Measurements from ENCODE around the gene PARD3B. TPM values are rescaled to one million over a fixed set of nuclear protein-coding genes. Genes with fewer than 3 reads are reported as not detected.

The PARD3B gene
- total and polyA plus RNA-seq, 2 of the 13 experiments (the other 11 are each of a cell fraction or from before 2014, with no cell fraction given): 0.71 to 2.3 TPM

DNA sequence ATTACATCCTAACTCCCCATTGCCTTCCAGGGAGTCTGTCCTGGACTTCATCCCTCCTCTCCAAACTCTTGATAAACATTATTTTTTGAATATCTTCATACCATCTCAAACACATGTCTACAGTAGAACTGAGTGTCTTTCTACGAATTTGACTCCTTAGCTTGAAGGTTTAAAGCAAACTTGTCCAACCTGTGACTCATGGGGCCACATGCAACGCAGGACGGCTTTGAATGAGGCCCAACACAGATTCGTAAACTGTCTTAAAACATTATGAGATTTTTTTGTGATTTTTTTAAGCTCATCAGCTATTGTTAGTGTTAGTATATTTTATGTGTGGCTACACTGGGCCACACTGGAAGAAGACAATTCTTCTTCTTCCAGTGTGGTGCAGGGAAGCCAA lies 98.1 kb downstream of the PARD3B start (continued):
- TF ChIP-seq, protein P1, sequence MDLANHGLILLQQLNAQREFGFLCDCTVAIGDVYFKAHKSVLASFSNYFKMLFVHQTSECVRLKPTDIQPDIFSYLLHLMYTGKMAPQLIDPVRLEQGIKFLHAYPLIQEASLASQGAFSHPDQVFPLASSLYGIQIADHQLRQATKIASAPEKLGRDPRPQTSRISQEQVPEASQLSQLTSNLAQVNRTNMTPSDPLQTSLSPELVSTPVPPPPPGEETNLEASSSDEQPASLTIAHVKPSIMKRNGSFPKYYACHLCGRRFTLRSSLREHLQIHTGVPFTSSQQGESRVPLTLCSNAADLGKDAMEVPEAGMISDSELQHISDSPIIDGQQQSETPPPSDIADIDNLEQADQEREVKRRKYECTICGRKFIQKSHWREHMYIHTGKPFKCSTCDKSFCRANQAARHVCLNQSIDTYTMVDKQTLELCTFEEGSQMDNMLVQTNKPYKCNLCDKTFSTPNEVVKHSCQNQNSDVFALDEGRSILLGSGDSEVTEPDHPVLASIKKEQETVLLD (CRISPR knock-in tag; IDR thresholded peaks at IDR 0.05; ENCODE audit: low read depth): no peak
- no peak for TF ChIP-seq GATAD1 (CRISPR knock-in tag; IDR thresholded peaks at IDR 0.05)
- no peak for TF ChIP-seq KDM2A (CRISPR knock-in tag; IDR thresholded peaks at IDR 0.05; ENCODE audit: borderline replicate concordance, low read depth)
- TF ChIP-seq TBP (CRISPR knock-in tag; IDR thresholded peaks at IDR 0.05): no peak
- no peak for TF ChIP-seq BRD4 (CRISPR knock-in tag; IDR thresholded peaks at IDR 0.05)
- no peak for TF ChIP-seq GABPA (IDR thresholded peaks at IDR 0.05; ENCODE audit: low read depth, low read length)
- no peak for TF ChIP-seq GABPA (CRISPR knock-in tag; IDR thresholded peaks at IDR 0.05; ENCODE audit: low read depth)

DNA sequence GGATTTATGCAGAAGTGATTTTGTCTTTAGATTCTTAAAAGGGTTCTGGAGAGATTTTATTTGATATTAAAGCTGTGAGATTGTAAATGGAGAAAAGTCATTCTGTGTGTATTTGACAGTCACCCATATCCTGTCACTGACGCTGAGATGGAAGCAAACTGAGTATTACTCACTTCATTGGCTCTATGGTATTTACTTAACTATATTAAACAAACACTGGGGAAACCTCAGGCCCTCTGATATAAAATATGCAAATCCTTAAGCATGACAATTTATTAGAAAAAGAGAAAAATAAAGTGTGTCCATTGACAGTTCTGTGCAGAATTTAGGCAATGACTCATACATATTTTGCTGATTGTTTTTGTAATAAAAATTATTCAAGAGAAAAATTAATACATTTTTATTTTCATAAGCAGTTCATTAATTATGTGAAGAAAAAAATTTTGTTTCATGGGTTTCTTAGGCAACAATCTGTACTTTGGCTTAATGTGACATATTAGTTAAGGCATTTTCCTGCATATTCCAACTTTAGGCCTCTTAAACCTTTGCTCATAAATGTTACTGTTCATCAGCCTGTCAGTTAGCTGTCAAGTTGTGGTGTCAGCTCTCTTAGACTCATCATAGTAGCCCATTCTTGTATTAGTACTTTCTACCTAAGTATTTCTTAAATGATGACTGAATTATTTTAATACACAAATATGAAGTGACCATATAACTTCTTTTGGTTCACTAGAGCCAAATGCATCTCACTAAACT lies 99.9 kb downstream of the PARD3B start:
- Histone ChIP-seq H3K9ac (ENCODE audit: insufficient read depth, low read depth, low read length) (no peak overlapping the region), H3K4me3 (replicated peaks in 1 of 3; ENCODE audit: insufficient read depth in 1 of 3, low read depth in 2 of 3, low read length in 3 of 3) (no peak overlapping the region), H3K9me3 (ENCODE audit: low read length) (peaks cover 12% of the 10 kb centered on the region), H3K4me1 (ENCODE audit: insufficient read depth, low read length) (no peaks in the 10 kb centered on the region), H3K4me2 (ENCODE audit: low read depth, low read length) (no peak overlapping the region), H3K27ac (ENCODE audit: extremely low read length, insufficient read depth, low read length) (no peak overlapping the region), H2AFZ (ENCODE audit: low read length) (no peak overlapping the region), H3K79me2 (ENCODE audit: insufficient read depth, low read length) (no peaks in the 10 kb centered on the region), H3K27me3 (ENCODE audit: control insufficient read depth in 1 of 2, insufficient read depth in 2 of 2, low read length in 2 of 2) (no peaks in the 10 kb centered on the region), H3K36me3 (replicated peaks in 1 of 2; ENCODE audit: control insufficient read depth in 1 of 2, insufficient read depth in 2 of 2, low read length in 2 of 2) (no peaks in the 10 kb centered on the region), H4K20me1 (ENCODE audit: insufficient read depth, low read length) (no peaks in the 10 kb centered on the region)
- intact Hi-C loops (cut with micrococcal nuclease; ENCODE audit: unreplicated experiment) (no loop called here), in situ Hi-C loops (cut with HindIII; ENCODE audit: extremely low pct_ligation_motif_present, low pct_unique_long_range_greater_than_20kb) (no loop called here)
- no TSS peak for BruUV-seq (replicated peaks)
- ChIA-PET POLR2A (no interaction called here), CTCF (ENCODE audit: low intra/inter-chr PET ratio, low total read pairs) (no interaction called here)
- no peak for FAIRE-seq
- DNase-seq (ENCODE audit: low spot score): no peak
- no peak for ATAC-seq
- 17% methylated on average over 1 of the region's 1 CpG for WGBS (ENCODE audit: low lambda C conversion rate)
- TF ChIP-seq SP5 (CRISPR knock-in tag; IDR thresholded peaks at IDR 0.05; ENCODE audit: borderline replicate concordance, low read depth): no peak
- TF ChIP-seq, protein P2, sequence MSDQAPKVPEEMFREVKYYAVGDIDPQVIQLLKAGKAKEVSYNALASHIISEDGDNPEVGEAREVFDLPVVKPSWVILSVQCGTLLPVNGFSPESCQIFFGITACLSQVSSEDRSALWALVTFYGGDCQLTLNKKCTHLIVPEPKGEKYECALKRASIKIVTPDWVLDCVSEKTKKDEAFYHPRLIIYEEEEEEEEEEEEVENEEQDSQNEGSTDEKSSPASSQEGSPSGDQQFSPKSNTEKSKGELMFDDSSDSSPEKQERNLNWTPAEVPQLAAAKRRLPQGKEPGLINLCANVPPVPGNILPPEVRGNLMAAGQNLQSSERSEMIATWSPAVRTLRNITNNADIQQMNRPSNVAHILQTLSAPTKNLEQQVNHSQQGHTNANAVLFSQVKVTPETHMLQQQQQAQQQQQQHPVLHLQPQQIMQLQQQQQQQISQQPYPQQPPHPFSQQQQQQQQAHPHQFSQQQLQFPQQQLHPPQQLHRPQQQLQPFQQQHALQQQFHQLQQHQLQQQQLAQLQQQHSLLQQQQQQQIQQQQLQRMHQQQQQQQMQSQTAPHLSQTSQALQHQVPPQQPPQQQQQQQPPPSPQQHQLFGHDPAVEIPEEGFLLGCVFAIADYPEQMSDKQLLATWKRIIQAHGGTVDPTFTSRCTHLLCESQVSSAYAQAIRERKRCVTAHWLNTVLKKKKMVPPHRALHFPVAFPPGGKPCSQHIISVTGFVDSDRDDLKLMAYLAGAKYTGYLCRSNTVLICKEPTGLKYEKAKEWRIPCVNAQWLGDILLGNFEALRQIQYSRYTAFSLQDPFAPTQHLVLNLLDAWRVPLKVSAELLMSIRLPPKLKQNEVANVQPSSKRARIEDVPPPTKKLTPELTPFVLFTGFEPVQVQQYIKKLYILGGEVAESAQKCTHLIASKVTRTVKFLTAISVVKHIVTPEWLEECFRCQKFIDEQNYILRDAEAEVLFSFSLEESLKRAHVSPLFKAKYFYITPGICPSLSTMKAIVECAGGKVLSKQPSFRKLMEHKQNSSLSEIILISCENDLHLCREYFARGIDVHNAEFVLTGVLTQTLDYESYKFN (CRISPR knock-in tag; conservative IDR thresholded peaks at IDR 0.05): no peak
- TF ChIP-seq ZNF3 (CRISPR knock-in tag; IDR thresholded peaks at IDR 0.05): no peak
- TF ChIP-seq, protein P3, sequence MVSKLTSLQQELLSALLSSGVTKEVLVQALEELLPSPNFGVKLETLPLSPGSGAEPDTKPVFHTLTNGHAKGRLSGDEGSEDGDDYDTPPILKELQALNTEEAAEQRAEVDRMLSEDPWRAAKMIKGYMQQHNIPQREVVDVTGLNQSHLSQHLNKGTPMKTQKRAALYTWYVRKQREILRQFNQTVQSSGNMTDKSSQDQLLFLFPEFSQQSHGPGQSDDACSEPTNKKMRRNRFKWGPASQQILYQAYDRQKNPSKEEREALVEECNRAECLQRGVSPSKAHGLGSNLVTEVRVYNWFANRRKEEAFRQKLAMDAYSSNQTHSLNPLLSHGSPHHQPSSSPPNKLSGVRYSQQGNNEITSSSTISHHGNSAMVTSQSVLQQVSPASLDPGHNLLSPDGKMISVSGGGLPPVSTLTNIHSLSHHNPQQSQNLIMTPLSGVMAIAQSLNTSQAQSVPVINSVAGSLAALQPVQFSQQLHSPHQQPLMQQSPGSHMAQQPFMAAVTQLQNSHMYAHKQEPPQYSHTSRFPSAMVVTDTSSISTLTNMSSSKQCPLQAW (CRISPR knock-in tag; IDR thresholded peaks at IDR 0.05): no peak
- TF ChIP-seq SNRNP70 (IDR thresholded peaks at IDR 0.05; ENCODE audit: low read depth, low read length): no peak
- no peak for TF ChIP-seq ZFP37 (CRISPR knock-in tag; IDR thresholded peaks at IDR 0.05; ENCODE audit: borderline replicate concordance)
- no peak for TF ChIP-seq ZZZ3 (CRISPR knock-in tag; IDR thresholded peaks at IDR 0.05; ENCODE audit: borderline replicate concordance)
- TF ChIP-seq, protein P4, sequence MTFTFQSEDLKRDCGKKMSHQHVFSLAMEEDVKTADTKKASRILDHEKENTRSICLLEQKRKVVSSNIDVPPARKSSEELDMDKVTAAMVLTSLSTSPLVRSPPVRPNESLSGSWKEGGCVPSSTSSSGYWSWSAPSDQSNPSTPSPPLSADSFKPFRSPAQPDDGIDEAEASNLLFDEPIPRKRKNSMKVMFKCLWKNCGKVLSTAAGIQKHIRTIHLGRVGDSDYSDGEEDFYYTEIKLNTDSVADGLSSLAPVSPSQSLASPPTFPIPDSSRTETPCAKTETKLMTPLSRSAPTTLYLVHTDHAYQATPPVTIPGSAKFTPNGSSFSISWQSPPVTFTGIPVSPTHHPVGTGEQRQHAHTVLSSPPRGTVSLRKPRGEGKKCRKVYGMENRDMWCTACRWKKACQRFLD (CRISPR knock-in tag; IDR thresholded peaks at IDR 0.05; ENCODE audit: borderline replicate concordance): no peak
- no peak for TF ChIP-seq SP2 (CRISPR knock-in tag; IDR thresholded peaks at IDR 0.05)
- TF ChIP-seq PLRG1 (conservative IDR thresholded peaks at IDR 0.05): no peak

All from HepG2 (cell line).